GM23338 (cell line): Measurements from ENCODE around the gene CDC42BPB.

Experiments
- CREB1 ChIP-seq: fragments of 250-450 bp; sonication (Bioruptor Pico); IDR thresholded peaks from 2 replicates; pipeline ENCODE4 v1.5.0; 2020; ENCODE audit warnings: low read depth, mild to moderate bottlenecking, moderate library complexity
- EZH2phosphoT487 ChIP-seq: fragments of 200-600 bp; sonication (generic); IDR thresholded peaks from one replicate; pipeline ENCODE4 v1.8.1; 2018; ENCODE audit warnings: antibody characterized with exemption; ENCODE audit not compliant: unreplicated experiment

- no peak for TF ChIP-seq CREB1
- no peak for TF ChIP-seq EZH2phosphoT487
Observed at GRCh38 chr14:103089386-103090335, 32.3 kb upstream of the CDC42BPB start.
